Measurements from ENCODE around the gene RRP1B. TPM values are rescaled to one million over a fixed set of nuclear protein-coding genes. Genes with fewer than 3 reads are reported as not detected.
A peak's percentile ranks its signal among the peaks of the same experiment; 100 is the strongest.

RRP1B gene
- total RNA-seq, 1 donor from 2014 or later, result 8.4 TPM

- DNase-seq (no peak), ATAC-seq (ENCODE audit: poor library complexity) (no peak)
- intact Hi-C loops (cut with DNase I), result no loop called here
Measured at GRCh38 chr21:43734131-43734927, 75.0 kb downstream of the RRP1B start.

DNA sequence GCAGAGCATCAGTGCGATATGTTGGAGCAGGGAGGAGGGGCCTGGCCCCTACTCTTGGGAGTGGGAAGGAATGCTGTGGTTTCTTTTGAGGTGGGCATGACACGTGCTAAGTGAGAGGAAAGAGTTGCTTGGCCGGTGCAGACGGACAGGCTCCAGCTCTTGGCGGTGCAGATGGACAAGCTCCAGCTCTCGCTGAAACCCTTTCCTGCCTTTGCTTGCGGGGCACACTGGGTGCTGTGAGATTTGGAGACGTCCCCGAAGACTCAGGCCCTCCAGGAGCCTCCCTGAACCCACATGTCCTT, 75.5 kb downstream of the RRP1B start:
- ATAC-seq (ENCODE audit: poor library complexity) (peak; percentile 3), DNase-seq (no peak)
- intact Hi-C loops (cut with DNase I), result no loop called here

- intact Hi-C loops (cut with DNase I), result no loop called here
- DNase-seq (no peak), ATAC-seq (ENCODE audit: poor library complexity) (no peak)
Measured at GRCh38 chr21:43735236-43736091, 76.1 kb downstream of the RRP1B start.

DNA sequence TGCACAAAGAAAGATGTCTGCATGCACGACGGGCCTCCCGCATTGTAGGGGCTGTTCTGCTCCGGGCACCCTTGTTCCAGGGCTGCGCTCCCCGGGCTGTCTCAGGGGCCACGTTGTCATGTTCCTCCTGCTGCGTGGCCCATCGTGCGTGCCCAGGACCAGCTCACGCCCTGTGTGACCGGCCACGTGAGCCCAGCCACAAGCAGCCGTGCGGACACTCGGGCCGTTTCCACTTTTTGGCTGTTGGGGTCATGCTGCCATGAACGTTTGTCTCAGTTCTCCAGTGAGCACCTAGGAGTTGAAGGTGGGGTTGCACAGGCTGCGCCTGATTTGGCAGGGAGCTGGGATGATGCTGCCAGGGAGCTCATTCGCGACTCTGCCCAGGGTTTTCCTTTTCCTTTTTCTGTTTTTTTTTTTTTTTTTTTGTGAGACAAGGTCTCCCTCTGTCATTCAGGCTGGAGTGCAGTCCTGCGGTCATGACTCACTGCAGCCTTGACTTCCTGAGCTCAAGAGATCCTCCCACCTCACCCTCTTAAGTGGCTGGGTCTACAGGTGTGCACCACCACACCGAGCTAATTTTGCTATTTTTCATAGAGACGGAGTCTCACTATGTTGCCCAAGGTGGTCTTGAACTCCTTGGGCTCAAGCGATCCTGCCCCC, 77.0 kb downstream of the RRP1B start:
- intact Hi-C loops (cut with DNase I), result no loop called here
- DNase-seq (no peak), ATAC-seq (ENCODE audit: poor library complexity) (no peak)

- ATAC-seq (ENCODE audit: poor library complexity) (no peak), DNase-seq (no peak)
- intact Hi-C loops (cut with DNase I), result no loop called here
Measured at GRCh38 chr21:43737158-43737950, 78.0 kb downstream of the RRP1B start.

DNA sequence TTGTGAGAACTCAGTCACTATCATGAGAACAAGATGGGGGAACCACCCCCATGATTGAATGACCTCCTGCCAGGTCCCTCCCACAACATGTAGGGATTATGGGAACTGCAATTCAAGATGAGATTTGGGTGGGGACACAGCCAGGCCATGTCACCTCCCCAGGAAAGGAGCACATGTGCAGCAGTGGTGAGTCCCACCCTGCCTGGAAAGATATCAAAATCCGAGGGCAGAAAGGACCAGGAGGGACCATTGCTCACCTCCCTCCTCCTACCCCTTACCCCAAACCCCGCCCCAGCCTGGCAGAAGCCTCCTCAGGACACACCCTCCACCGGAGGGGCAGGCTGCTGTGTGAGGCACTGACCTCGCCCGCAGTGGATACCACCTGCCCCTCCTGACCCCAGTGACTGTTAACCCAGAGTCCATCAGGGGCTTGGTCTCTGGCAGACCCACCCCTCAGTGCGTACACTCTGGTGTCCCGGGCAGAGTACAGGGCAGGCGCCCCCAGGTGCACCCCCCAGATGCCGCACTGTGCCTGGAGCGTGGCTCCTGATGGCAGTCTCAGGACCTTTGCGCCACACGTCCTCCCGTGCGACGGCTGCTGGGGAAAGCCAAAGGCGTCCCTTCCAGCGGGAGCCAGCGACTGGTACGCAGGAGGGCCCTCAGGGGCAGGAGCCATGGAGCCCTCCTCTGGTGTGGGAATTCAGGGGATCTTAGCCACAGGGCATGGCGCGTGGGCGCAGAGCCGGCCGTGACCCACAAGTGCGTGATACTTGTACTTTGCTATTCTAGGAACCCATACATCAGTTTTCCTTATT, 80.5 kb downstream of the RRP1B start:
- DNase-seq (no peak), ATAC-seq (ENCODE audit: poor library complexity) (peak; percentile 4)
- intact Hi-C loops (cut with DNase I), result no loop called here

DNA sequence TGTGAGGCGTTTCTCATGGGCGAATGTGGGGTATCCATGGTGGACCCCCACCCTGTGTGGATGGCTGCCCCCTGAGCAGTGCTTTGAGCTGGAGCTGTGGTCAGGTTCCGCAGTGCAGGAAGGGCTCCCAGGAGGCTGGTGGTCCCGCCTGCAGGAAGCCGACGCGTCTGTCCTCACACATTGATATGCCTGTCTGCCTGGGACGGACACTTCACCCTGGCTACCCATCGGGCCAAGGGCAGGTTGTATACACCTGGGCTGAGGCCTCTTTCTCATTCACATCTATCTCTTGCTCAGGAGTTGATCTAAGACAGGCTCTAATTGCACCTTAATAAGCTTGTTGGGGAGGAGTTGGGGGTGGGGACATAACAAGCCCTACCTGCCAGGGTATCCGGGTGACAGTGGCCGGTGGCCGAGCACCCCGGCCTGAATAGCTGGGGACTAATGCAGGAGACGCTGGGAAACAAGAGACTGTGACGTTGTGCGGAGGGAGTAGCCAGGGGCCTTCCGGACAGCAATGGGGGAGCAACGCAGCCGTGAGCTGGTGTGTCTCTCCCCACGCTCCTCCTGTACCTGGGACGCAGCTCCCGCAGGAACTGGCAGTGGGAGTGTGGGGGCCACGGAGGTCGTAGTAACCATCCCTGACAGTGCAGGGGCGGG, 81.3 kb downstream of the RRP1B start:
- DNase-seq (no peak), ATAC-seq (ENCODE audit: poor library complexity) (peak; percentile 26)
- intact Hi-C loops (cut with DNase I), result no loop called here

DNA sequence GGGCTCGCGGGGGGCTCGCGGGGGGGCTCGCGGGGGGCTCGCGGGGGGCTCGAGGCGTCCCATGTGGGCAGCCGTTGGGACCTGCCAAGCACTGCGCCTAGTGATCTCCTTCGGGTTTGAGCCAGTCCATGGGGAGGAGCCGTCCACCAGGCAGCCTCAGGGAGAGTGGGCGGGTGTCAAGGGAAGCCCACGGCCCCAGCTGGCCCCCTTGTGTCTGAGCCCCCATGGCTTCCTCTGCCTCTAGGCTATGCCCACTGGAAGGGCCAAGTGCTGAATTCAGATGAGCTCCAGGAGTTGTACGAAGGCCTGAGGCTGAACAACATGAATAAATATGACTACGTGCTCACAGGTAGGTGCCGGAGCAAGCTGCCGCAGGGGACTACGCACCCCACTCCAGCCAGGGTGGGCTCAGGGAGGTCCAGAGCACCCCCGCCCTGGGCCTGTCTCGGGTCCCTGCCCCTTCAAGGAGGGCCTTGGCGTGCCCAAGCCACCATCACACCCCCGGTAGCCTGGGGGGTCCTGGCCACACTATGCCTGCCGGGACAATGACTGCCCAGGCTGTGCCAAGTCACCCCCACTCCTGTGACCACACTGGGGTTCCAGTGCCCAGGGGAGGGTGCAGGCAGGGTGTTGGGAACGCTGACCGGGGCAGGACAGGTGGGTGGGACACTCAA, 82.2 kb downstream of the RRP1B start:
- intact Hi-C loops (cut with DNase I), result no loop called here
- no peak for DNase-seq
- ATAC-seq (ENCODE audit: poor library complexity), result no peak

DNA sequence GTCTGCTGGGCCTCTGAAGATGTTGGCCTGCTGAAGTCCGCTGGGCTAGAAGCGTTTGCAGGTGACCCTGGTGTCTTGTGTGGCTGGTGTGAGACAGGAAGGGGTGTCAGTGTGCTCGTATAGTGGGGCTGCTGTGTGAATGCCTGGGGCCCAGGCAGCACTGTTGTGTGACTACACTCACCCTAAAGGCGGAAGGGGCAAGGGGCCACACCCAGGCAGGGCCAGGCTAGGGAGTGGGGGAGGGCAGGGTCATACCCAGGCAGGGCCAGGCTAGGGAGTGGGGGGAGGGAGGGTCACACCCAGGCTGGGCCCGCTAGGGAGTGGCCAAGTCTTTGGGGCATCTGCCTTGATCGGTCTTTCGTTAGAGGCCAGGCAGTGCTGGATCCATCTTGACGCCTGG, 84.6 kb downstream of the RRP1B start:
- no peak for DNase-seq
- no peak for ATAC-seq (ENCODE audit: poor library complexity)
- intact Hi-C loops (cut with DNase I), result no loop called here

DNA sequence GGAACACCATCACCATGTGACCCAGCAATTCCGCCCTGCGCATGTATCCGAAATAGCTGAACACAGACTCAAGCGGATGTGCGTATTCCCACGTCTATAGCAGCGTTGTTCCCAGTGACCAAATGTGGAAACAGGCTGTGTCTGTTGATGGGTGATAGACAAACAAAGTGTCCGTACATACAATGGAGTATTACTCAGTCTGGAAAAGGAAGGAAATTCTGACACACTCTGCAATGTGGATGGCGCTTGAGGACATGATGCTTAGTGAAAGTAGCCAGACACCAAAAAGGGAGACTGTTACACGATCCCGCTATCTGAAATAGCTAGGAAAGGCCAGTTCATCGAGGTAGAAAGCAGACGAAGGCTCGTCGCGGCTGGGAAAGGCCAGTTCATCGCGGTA, 85.4 kb downstream of the RRP1B start:
- intact Hi-C loops (cut with DNase I), result no loop called here
- DNase-seq (no peak), ATAC-seq (ENCODE audit: poor library complexity) (no peak)

Small RNA genes within 50 kb of the gene (microRNA-seq; reads per million reads assigned to microRNA genes)
- gene MIR6070, result not detected

Other genes with a start within 250 kb of the RRP1B start
- gene SIK1, start 232.4 kb upstream of the RRP1B start, total RNA-seq, result 7.7 TPM
- gene HSF2BP, start 72 bp upstream of the RRP1B start, total RNA-seq, result not detected
- 93.8 TPM for gene PDXK, start 59.6 kb downstream of the RRP1B start, total RNA-seq
- gene CSTB, start 116.7 kb downstream of the RRP1B start, total RNA-seq, result 36.1 TPM
- gene RRP1, start 130.0 kb downstream of the RRP1B start, total RNA-seq, result 9.4 TPM
- 96.3 TPM for gene AGPAT3, start 205.7 kb downstream of the RRP1B start, total RNA-seq